NCI-H2107 treated with DMSO at 0.1 percent for 48 hours (cell line): ENCODE data around the gene MED9.
A peak's percentile ranks its signal among the peaks of the same experiment; 100 is the strongest.

ENCODE experiments used
- DNase-seq: peaks from one replicate; lab custom pipeline; 2025; ENCODE audit not compliant: unreplicated experiment; lab: John Stamatoyannopoulos, UW

MED9 gene

GRCh38 chr17:17487998-17488397, 11.2 kb downstream of the MED9 start:
- no peak for DNase-seq

DNA sequence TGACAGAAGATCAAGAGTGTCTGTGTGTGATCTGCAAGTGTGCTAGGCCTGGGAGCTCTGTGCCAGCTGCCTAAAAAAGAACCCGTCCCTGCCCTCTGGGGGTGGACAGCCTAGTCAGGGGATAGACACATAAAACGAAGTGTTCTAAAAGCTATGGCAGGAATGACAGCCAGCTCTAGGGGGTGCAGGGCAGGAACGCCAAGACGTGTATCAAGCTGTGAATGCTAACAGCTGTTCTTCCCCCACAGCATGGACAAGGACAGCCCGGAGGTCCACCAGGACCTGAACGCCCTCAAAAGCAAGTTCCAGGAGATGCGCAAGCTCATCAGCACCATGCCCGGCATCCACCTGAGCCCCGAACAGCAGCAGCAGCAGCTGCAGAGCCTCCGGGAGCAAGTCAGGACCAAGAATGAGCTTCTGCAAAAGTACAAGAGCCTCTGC, 14.3 kb downstream of the MED9 start:
- no peak for DNase-seq

DNA sequence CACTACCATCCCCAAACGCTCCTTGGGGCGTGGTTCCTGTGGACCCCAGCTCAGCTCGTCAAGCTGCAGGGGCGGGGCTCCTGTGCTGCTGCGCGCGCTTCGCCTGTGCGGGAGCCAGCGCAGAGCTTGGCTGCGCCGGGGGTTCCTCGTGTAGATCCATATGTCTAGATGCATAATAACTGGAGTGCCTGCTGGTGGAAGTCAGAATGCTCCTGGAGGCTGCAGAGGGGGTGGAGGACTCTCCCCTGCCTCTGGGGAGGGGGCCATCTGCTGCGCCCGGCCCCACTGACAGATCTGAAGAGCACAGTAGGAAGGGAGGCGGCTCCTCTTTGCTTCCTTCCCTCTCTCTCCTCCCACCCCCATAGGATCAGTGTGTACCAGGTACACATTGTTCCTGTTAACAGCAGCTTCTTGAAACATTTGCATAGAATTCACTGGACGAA, 14.8 kb downstream of the MED9 start:
- DNase-seq, result no peak

DNA sequence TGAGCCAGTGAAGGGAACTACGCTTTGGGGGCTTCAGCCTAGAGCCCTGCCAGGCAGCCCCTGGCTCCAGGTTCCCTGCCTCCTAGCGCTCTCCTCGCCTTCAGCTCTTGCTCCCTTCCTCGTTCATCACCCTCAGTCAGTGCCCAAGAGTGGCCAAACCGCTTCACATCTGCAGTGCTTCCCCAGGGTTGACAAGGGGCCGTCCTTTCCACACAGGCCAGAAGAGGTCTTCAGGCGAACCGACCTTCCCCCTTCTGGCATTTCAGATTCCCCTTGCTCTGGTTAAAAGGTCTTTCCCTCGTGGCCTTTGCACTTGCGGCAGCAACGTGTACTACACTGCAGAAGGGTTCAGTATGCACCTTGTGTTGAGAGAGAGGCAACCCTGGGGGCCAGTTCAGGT, 15.3 kb downstream of the MED9 start:
- DNase-seq, result no peak

DNA sequence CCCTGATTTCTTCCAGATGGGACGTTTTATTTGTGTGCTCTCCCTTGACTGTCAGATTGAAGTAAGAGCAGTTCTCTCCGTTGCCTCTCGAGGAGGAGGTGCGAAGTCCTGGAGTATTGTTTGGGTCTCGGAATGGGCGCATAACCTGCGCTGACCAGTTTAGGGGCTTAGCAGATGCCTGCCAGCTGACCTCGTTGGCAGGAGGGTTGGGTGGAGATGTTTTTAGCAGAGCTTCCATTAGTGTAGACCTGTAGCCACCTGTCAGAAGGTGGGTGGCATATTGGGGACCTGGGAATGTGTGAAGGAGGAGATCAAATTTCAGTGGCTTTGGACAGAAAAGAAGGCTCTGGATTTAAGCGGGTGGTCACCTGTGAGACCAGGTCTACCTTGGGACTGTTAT, 15.8 kb downstream of the MED9 start:
- DNase-seq, result no peak

DNA sequence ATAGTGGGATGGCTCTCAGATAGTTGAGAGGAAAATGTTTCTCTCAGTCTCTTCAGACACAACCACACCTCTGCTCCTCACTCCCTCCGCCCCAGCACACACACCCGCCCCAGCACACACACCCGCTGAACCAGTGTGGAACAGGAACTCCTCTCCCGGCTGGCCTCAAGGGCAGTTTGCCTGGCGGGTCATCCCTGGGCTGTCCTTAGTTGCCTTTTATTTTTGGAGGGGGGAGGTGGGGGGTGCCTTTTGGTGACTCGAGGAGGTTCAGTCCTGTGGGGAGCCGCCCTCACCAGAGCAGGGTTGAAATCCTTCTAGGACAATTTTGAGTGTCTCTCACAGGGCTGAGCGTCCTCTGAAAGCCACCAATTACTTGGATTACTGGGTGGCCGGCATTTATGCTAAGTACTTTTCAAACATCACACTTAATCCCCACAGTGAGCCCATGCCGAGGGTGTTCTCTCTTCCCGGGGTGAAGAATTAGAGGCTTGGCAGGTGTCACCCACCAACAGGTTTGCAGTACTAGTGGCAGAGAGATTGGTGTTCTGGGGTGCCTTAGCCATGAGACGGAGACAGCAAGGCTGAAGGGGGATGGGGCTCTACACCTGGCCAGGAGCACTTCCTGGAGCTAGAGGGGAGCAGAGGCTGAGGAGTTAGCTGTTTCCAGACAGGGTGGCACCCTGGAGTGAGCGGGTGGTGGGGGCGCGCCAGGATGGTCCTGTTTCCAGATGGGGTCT, 16.6 kb downstream of the MED9 start:
- no peak for DNase-seq

DNA sequence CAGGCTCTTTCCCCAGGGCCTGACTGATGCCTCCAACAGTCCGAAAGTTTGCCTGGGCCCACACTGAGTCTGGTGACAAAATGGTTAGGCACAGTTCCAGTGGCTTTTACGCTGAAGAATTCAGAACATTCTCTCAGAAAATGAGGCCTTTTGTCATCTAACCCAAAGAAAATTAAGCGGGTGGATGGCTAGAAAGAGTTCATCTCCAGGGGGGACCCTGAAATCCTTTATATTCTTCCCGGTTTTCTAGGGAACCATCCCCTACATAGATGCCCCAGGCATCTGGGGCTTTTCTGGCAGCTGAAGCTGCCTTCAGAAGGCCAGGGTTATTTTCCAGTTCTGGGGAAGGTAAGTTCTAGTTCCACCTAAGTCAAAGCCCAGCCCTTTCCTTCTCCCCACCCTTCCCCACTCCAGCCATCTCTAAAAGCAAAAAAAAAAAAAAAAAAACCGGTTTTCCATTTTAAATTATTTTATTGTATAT, 17.2 kb downstream of the MED9 start:
- DNase-seq, result no peak

DNA sequence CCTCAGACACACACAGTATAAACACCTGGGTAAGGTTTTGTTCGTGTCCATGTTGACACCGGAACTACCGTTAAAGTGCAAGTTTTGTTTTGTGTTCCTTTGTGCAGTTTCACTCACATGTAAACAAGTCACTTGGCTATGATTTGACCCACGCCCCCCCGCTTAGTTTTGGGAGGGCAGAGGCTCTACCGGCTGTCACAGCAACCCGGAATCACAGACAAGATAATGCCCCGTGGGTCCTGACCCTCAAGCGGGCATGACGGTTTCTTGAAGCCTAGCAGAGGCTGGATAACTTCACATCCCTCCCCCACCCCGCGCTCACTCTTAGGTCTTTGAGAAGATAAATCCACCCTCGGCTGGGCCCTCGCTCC, 17.7 kb downstream of the MED9 start:
- DNase-seq, result no peak

- no peak for DNase-seq
Measured at GRCh38 chr17:17494870-17495535, 18.2 kb downstream of the MED9 start.

DNA sequence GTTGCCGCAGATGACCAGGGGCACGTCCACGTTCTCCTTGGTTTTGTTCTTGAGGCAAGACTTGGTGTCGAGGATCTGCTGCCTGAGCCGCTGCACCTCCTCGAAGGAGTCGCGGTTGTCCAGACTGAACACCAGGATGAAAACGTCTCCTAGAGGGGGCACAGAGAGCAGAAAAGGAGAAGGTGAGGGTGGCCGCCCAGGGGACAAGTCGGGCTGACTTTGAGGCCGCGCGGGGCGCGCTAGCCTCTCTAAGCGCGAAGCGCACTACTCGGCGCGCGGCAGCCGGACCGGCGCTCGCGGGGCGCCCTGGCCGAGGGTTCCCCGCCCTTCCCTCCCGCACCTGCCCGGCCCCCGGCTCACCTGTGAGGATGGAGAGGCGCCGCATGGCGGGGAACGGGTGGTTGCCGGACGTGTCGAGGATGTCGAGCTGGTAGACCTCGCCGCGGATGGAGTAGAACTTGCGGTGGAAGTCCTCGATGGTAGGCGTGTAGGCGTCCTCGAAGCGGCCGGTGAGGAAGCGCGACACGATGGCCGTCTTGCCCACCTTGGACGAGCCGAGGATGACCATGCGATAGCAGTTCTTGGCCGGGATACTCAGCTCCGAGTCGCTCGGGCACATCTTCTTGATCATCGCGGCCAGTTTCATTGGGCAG, 18.9 kb downstream of the MED9 start:
- DNase-seq, result no peak

- DNase-seq, result peak; percentile 39
Measured at GRCh38 chr17:17496189-17497064, 19.6 kb downstream of the MED9 start, which contains the start of gene RASD1. Gene RASD1 (minus strand): TSS chr17:17496395. CDS start chr17:17496181, 214 bp downstream.

DNA sequence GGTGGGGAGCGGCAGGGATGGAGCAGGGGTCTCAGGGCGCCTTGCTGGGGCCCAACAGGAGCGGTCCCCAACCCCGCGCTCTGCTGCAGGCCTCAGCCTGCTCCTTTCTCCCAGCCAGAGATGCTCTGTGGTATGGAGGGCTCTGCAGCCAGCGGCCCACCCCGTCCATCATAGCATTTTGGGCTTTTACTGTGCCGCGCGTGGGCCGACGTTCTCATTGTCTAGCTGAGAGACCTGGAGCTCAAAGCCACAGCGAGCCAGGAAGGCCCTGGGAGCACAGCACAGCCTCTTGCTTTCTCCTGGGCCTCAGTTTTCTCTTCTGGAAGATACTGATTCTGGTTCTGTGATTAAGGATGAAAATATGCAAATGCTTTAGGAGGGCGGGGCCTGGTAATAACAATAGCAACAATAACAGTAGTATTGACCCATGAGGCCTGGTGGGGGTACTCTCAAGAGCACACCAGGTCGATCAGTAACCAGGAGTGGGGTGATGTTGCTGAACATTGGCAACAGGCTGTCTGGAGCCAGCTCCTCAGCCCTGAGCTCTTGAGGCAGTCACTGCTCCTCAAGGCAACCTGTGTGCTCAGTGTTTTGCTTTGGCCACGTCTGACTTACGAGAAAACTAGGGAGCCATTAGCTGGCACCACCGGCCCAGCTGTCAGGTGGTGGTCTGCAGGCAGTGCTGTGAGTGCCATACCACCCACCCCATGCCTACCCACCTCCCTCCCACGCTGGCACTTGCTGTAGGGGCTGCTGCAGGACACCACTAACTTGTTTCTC, 20.5 kb downstream of the MED9 start:
- no peak for DNase-seq

DNA sequence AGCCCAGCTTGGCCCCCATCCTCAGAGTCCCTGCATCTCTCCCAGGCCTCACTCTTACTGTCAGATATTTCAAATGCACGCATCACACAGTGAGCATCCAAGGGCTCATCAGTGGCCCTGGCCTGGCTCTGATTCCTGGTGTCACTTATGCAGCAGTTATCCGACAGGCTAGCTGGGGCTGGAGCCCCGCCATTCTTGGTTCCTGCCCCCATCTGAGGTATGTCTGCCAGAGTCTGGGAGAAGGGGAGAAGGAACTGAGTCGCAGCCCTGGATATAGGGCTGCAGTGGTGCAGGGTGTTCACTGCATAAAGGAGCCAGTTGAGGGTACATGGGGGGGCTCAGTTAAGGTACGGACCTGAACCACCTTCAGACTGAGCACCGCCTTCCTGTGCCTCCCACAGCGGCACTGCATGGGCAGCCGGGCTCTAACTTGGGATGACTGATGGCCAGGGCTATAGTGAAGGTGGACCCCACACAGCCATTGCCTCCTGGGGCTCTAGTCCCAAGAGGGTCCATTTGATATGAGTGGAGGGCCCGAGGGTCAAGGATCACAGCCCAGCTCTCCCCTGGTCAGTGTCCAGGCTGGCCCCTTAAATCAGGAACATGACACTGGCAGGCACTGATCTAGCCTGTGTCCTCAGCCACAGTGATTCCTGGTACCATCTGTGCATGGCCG, 21.2 kb downstream of the MED9 start:
- DNase-seq, result no peak

DNA sequence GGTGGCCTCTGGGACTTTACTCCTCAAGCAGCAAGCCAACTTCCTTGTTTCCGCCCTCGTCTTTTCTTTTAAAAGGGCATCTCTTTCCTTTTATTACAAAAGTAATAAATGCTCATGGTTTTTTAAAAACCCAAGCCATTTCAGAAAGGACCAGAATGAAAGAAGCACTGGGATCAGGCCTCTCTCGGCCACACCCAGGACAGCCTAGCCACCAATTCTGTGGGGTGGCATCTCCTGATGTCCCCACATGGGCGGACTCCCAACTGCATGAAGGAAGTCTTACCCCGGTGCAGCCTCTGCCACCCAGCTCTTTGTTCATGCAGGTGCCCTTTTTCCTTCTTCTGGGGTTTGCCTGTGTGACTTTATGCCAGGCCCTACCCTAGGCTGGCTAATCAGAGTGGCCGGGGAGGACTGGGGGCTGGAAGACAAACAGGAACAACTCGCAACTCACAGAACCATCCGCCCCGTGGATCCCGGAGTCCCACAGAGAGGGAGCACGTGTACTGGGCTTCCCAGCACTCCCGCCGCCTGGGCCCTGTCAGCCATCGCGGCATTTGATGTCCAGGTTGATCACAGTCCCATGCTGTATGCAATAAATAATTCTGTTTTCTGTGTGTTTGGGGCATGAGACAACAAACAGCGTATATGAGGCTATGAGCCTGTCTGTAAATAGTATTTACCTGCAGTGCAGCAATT, 22.0 kb downstream of the MED9 start:
- no peak for DNase-seq

- no peak for DNase-seq
Measured at GRCh38 chr17:17499402-17500145, 22.8 kb downstream of the MED9 start.

DNA sequence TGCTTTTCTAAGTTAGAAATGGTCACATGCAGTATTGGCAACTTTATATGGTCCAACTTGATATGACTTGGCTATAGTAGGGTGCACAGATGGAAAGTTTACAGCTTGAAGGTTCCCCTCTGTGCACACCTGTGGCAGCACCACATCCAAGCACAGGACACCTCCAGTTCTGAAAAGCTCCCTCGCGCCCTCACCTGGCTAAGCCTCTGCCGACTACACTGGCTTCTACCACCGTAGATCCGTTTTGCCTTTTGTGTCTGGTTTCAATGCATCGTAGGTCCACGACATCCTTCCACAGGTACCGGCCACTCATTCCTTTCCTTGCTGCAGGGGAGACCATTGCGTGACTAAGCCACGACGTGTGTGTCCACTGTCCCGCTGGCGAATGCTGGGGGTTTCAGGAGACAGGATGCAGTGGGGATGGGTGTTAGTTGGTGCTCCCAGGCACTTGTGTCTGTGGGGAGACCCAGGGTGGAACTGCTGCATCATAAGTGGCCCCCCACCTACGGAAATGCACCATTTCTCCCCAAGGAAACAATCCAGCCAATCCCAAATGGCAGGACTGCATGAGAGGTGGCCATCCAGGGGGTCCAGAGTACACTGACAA, 24.3 kb downstream of the MED9 start:
- no peak for DNase-seq

DNA sequence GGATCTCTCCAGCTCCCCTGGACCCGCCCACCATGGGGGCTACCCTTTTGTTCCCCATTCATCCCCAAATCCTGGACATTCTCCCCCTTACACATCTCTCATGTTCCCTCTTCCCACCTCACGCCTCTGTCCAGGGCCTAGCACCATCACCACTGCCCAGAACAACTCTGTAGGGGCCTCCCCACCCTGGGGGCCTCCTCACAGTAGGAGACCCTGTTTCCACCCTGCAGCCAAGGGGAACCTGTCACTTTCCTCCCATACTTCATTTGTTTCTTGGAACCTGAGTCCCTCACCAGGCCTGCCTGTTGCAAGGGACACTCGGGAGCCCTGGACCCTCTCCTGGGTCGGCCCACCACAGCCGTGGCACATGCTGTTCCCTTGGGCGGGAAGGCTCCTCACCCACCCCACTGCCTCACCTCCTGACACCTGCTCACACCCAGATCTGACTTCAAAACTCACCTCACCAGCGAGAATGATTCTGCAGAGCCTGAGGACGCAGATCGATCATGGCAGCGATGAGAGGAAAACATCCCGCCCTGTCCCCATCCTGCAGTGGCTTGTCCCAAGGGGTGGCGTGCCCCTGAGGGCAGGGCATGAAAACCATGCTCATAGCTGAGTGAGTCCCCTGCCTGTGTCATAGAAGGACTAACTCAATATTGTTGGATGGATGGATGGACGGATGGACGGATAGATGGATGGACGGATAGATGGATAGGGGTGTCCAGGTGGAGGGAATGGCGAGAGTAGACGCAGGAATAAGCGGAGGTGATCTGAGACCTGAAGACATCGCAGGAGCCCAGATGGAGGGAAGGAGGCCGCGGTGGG, 26.2 kb downstream of the MED9 start:
- DNase-seq, result no peak
